Measurements from ENCODE around the gene REC114.

- TF ChIP-seq CTCF (IDR thresholded peaks at IDR 0.05; ENCODE audit: extremely low read depth in 1 of 2, insufficient read depth in 1 of 2, low read depth in 1 of 2, low read length in 2 of 2) (no peak), POLR2AphosphoS5 (IDR thresholded peaks at IDR 0.05; ENCODE audit: insufficient read depth, low read depth, low read length) (no peak), FOS (IDR thresholded peaks at IDR 0.05; ENCODE audit: borderline replicate concordance, insufficient read depth, low read length) (no peak), MAX (IDR thresholded peaks at IDR 0.05; ENCODE audit: insufficient read depth, insufficient read length) (no peak), EZH2 (IDR thresholded peaks at IDR 0.05; ENCODE audit: borderline replicate concordance, low read depth, low read length, severe bottlenecking) (no peak), POLR2A (IDR thresholded peaks at IDR 0.05; ENCODE audit: low read depth, low read length) (no peak), GATA2 (IDR thresholded peaks at IDR 0.05; ENCODE audit: insufficient read depth, insufficient read length, low read depth, low read length) (no peak), JUN (IDR thresholded peaks at IDR 0.05; ENCODE audit: borderline replicate concordance, insufficient read depth, insufficient read length, low read depth) (no peak), MYC (IDR thresholded peaks at IDR 0.05; ENCODE audit: low read depth, low read length) (no peak)
Observed at GRCh38 chr15:73438651-73439050, 4.3 kb upstream of the REC114 start.
